ENCODE results near the gene CREB5. TPM values are rescaled to one million over a fixed set of nuclear protein-coding genes. Genes with fewer than 3 reads are reported as not detected.
A peak's percentile ranks its signal among the peaks of the same experiment; 100 is the strongest.

CREB5 gene
- polyA plus RNA-seq, 1 donor: 12.9 TPM

- DNase-seq: no peak
- Histone ChIP-seq H3K36me3 (ENCODE audit: control insufficient read depth, insufficient read depth, low read length) (no peaks in the 10 kb centered on the region), H3K4me1 (ENCODE audit: control insufficient read depth, insufficient read depth, low read length) (no peaks in the 10 kb centered on the region), H3K9me3 (ENCODE audit: control insufficient read depth, low read depth, low read length) (no peaks in the 10 kb centered on the region), H3K27me3 (ENCODE audit: control insufficient read depth, insufficient read depth, low read length) (peaks cover 8% of the 10 kb centered on the region), H3K27ac (ENCODE audit: low read length) (no peak overlapping the region), H3K4me3 (ENCODE audit: low read length) (no peak overlapping the region)
- 100% methylated on average over 1 of the region's 2 CpGs for WGBS (ENCODE audit: insufficient coverage, low lambda C conversion rate)
Measured at GRCh38 chr7:28528899-28529298, 116.6 kb downstream of the CREB5 start.

GRCh38 chr7:28529755-28530154 is 117.4 kb downstream of the CREB5 start:
- DNase-seq: no peak
- no peak overlapping the region for H3K27ac ChIP-seq (ENCODE audit: low read length)
- H3K27me3 ChIP-seq (ENCODE audit: control insufficient read depth, insufficient read depth, low read length): peaks cover 8% of the 10 kb centered on the region
- no CpG with 5 or more reads among the region's 2 CpGs for WGBS (ENCODE audit: insufficient coverage, low lambda C conversion rate)
- no peak overlapping the region for H3K4me3 ChIP-seq (ENCODE audit: low read length)
- no peaks in the 10 kb centered on the region for H3K36me3 ChIP-seq (ENCODE audit: control insufficient read depth, insufficient read depth, low read length)
- no peaks in the 10 kb centered on the region for H3K4me1 ChIP-seq (ENCODE audit: control insufficient read depth, insufficient read depth, low read length)
- H3K9me3 ChIP-seq (ENCODE audit: control insufficient read depth, low read depth, low read length): no peaks in the 10 kb centered on the region

GRCh38 chr7:28530175-28530802 is 118.0 kb downstream of the CREB5 start:
- peak in 1 of 2 donors; percentile 48 for DNase-seq
- peaks cover 8% of the 10 kb centered on the region for H3K27me3 ChIP-seq (ENCODE audit: control insufficient read depth, insufficient read depth, low read length)
- no peaks in the 10 kb centered on the region for H3K9me3 ChIP-seq (ENCODE audit: control insufficient read depth, low read depth, low read length)
- WGBS (ENCODE audit: insufficient coverage, low lambda C conversion rate): no CpG with 5 or more reads among the region's 12 CpGs
- H3K4me1 ChIP-seq (ENCODE audit: control insufficient read depth, insufficient read depth, low read length): no peaks in the 10 kb centered on the region
- no peak overlapping the region for H3K4me3 ChIP-seq (ENCODE audit: low read length)
- no peak overlapping the region for H3K27ac ChIP-seq (ENCODE audit: low read length)
- no peaks in the 10 kb centered on the region for H3K36me3 ChIP-seq (ENCODE audit: control insufficient read depth, insufficient read depth, low read length)

- H3K27ac ChIP-seq (ENCODE audit: low read length): no peak overlapping the region
- H3K27me3 ChIP-seq (ENCODE audit: control insufficient read depth, insufficient read depth, low read length): peaks cover 8% of the 10 kb centered on the region
- no peaks in the 10 kb centered on the region for H3K36me3 ChIP-seq (ENCODE audit: control insufficient read depth, insufficient read depth, low read length)
- no CpG with 5 or more reads among the region's 4 CpGs for WGBS (ENCODE audit: insufficient coverage, low lambda C conversion rate)
- no peaks in the 10 kb centered on the region for H3K9me3 ChIP-seq (ENCODE audit: control insufficient read depth, low read depth, low read length)
- H3K4me3 ChIP-seq (ENCODE audit: low read length): no peak overlapping the region
- DNase-seq: no peak
- H3K4me1 ChIP-seq (ENCODE audit: control insufficient read depth, insufficient read depth, low read length): no peaks in the 10 kb centered on the region
Measured at GRCh38 chr7:28530803-28531175, 118.5 kb downstream of the CREB5 start.

GRCh38 chr7:28531291-28531690 is 119.0 kb downstream of the CREB5 start:
- H3K27me3 ChIP-seq (ENCODE audit: control insufficient read depth, insufficient read depth, low read length): peaks cover 9% of the 10 kb centered on the region
- WGBS (ENCODE audit: insufficient coverage, low lambda C conversion rate): no CpG with 5 or more reads among the region's 3 CpGs
- no peak overlapping the region for H3K27ac ChIP-seq (ENCODE audit: low read length)
- H3K36me3 ChIP-seq (ENCODE audit: control insufficient read depth, insufficient read depth, low read length): no peaks in the 10 kb centered on the region
- no peaks in the 10 kb centered on the region for H3K4me1 ChIP-seq (ENCODE audit: control insufficient read depth, insufficient read depth, low read length)
- H3K9me3 ChIP-seq (ENCODE audit: control insufficient read depth, low read depth, low read length): no peaks in the 10 kb centered on the region
- H3K4me3 ChIP-seq (ENCODE audit: low read length): no peak overlapping the region
- no peak for DNase-seq

GRCh38 chr7:28532181-28532580 is 119.9 kb downstream of the CREB5 start:
- H3K4me3 ChIP-seq (ENCODE audit: low read length): no peak overlapping the region
- DNase-seq: no peak

GRCh38 chr7:28533267-28533666 is 120.9 kb downstream of the CREB5 start:
- Histone ChIP-seq H3K9me3 (ENCODE audit: control insufficient read depth, low read depth, low read length) (no peaks in the 10 kb centered on the region), H3K27me3 (ENCODE audit: control insufficient read depth, insufficient read depth, low read length) (peaks cover 7% of the 10 kb centered on the region), H3K36me3 (ENCODE audit: control insufficient read depth, insufficient read depth, low read length) (no peaks in the 10 kb centered on the region), H3K27ac (ENCODE audit: low read length) (no peak overlapping the region), H3K4me1 (ENCODE audit: control insufficient read depth, insufficient read depth, low read length) (no peaks in the 10 kb centered on the region), H3K4me3 (ENCODE audit: low read length) (no peak overlapping the region)
- WGBS (ENCODE audit: insufficient coverage, low lambda C conversion rate): 97% methylated on average over 6 of the region's 8 CpGs
- no peak for DNase-seq

More at GRCh38 chr7:28532181-28532580, 119.9 kb downstream of the CREB5 start:
- H3K27me3 ChIP-seq (ENCODE audit: control insufficient read depth, insufficient read depth, low read length): peaks cover 10% of the 10 kb centered on the region
- no peaks in the 10 kb centered on the region for H3K36me3 ChIP-seq (ENCODE audit: control insufficient read depth, insufficient read depth, low read length)
- H3K9me3 ChIP-seq (ENCODE audit: control insufficient read depth, low read depth, low read length): no peaks in the 10 kb centered on the region
- H3K27ac ChIP-seq (ENCODE audit: low read length): no peak overlapping the region
- H3K4me1 ChIP-seq (ENCODE audit: control insufficient read depth, insufficient read depth, low read length): no peaks in the 10 kb centered on the region
- WGBS (ENCODE audit: insufficient coverage, low lambda C conversion rate): no CpG with 5 or more reads among the region's 7 CpGs

- H3K4me3 ChIP-seq (ENCODE audit: low read length): no peak overlapping the region
- no peaks in the 10 kb centered on the region for H3K36me3 ChIP-seq (ENCODE audit: control insufficient read depth, insufficient read depth, low read length)
- DNase-seq: peak in 1 of 2 donors; percentile 11
- no peaks in the 10 kb centered on the region for H3K9me3 ChIP-seq (ENCODE audit: control insufficient read depth, low read depth, low read length)
- H3K4me1 ChIP-seq (ENCODE audit: control insufficient read depth, insufficient read depth, low read length): no peaks in the 10 kb centered on the region
- 42% methylated on average over 2 of the region's 6 CpGs for WGBS (ENCODE audit: insufficient coverage, low lambda C conversion rate)
- H3K27me3 ChIP-seq (ENCODE audit: control insufficient read depth, insufficient read depth, low read length): peaks cover 6% of the 10 kb centered on the region
- H3K27ac ChIP-seq (ENCODE audit: low read length): no peak overlapping the region
Measured at GRCh38 chr7:28533731-28534531, 121.6 kb downstream of the CREB5 start.

- peaks cover 4% of the 10 kb centered on the region for H3K27me3 ChIP-seq (ENCODE audit: control insufficient read depth, insufficient read depth, low read length)
- no peaks in the 10 kb centered on the region for H3K9me3 ChIP-seq (ENCODE audit: control insufficient read depth, low read depth, low read length)
- no peaks in the 10 kb centered on the region for H3K36me3 ChIP-seq (ENCODE audit: control insufficient read depth, insufficient read depth, low read length)
- H3K27ac ChIP-seq (ENCODE audit: low read length): no peak overlapping the region
- peak; percentile 16 to 19 for DNase-seq
- H3K4me3 ChIP-seq (ENCODE audit: low read length): no peak overlapping the region
- WGBS (ENCODE audit: insufficient coverage, low lambda C conversion rate): no CpG with 5 or more reads among the region's 7 CpGs
- no peaks in the 10 kb centered on the region for H3K4me1 ChIP-seq (ENCODE audit: control insufficient read depth, insufficient read depth, low read length)
Measured at GRCh38 chr7:28536259-28536658, 123.9 kb downstream of the CREB5 start.

- Histone ChIP-seq H3K4me3 (ENCODE audit: low read length) (no peak overlapping the region), H3K4me1 (ENCODE audit: control insufficient read depth, insufficient read depth, low read length) (no peaks in the 10 kb centered on the region), H3K9me3 (ENCODE audit: control insufficient read depth, low read depth, low read length) (no peaks in the 10 kb centered on the region), H3K27me3 (ENCODE audit: control insufficient read depth, insufficient read depth, low read length) (peaks cover 8% of the 10 kb centered on the region), H3K27ac (ENCODE audit: low read length) (no peak overlapping the region), H3K36me3 (ENCODE audit: control insufficient read depth, insufficient read depth, low read length) (no peaks in the 10 kb centered on the region)
- DNase-seq: no peak
- 100% methylated on average over 1 of the region's 3 CpGs for WGBS (ENCODE audit: insufficient coverage, low lambda C conversion rate)
Measured at GRCh38 chr7:28539289-28539981, 127.1 kb downstream of the CREB5 start.

Measured in large intestine (tissue), 3 donors.